Cardiac muscle cell (in vitro differentiated cells and primary cell): ENCODE measurements around the gene BRIP1. TPM values are rescaled to one million over a fixed set of nuclear protein-coding genes. Genes with fewer than 3 reads are reported as not detected.

Experiments
- DNase-seq, 2 donors: peaks; one replicate each; pipeline versions ENCODE4 v3.0.0 to v3.0.0-alpha.2; 2010 to 2017; ENCODE audit warnings: low read depth in 1 of 2, low spot score in 1 of 2
- H3K27ac ChIP-seq: fragments of 200-600 bp; sonication (generic); 2 replicates; pipeline ENCODE4 v1.5.1; 2016
- H3K27me3 ChIP-seq: fragments of 200-600 bp; sonication (generic); 2 replicates; pipeline ENCODE4 v1.6.0; 2016; ENCODE audit warnings: control low read depth
- H3K36me3 ChIP-seq: fragments of 200-600 bp; sonication (generic); 2 replicates; pipeline ENCODE4 v1.5.1; 2016; ENCODE audit warnings: control low read depth
- H3K4me1 ChIP-seq: fragments of 200-600 bp; sonication (generic); 2 replicates; pipeline ENCODE4 v1.8.1; 2017; ENCODE audit warnings: low read depth, mild to moderate bottlenecking, mixed run types
- H3K4me3 ChIP-seq: fragments of 200-600 bp; sonication (generic); 2 replicates; pipeline ENCODE4 v1.5.1; 2016; ENCODE audit warnings: mild to moderate bottlenecking
- H3K9me3 ChIP-seq: fragments of 200-600 bp; sonication (generic); 2 replicates; pipeline ENCODE4 v1.5.1; 2017; ENCODE audit warnings: low read depth, mild to moderate bottlenecking, control low read depth
- polyA plus RNA-seq: library from polyadenylated mRNA; unstranded; fragments of >200 nt; fragmentation: Nextera tagmentation; extraction: Ambion mirVana; gene quantifications from 2 replicates; pipeline ENCODE4 v1.2.1, GENCODE V29; 2016
- total RNA-seq: library from RNA; depleted of rRNA; stranded (reverse); fragments of >200 nt; gene quantifications from 2 replicates; pipeline ENCODE4 v1.2.3, GENCODE V29; 2016
- TF ChIP-seq, protein P1 (sequence below): IDR thresholded peaks from 2 replicates; pipeline ENCODE4 v1.5.1; 2012; ENCODE audit warnings: low read depth, mild to moderate bottlenecking, low read length

The BRIP1 gene
- total and polyA plus RNA-seq, 2 experiments from 2014 or later, result 3.1 to 9.2 TPM

DNA sequence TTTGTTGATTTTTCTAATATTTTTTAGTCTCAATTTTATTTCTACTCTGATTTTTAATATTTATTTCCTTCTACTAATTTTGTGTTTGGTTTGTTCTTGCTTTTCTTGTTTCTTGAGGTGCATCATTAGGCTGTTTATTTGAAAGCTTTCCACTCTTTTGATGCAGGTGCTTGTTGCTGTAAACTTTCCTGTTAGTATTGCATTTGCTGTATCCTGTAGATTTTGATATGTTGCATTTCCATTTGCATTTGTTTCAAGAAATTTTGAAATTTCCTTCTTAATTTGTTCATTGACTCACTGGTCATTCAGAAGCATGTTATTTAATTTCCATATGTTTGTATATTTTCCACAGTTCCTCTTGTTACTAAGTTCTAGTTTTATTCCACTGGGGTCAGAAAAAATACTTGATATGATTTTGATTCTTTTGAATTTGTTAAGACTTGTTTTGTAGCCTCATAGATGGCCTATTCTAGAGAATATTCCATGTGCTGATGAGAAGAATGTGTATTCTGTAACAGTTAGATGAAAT, 229.3 kb downstream of the BRIP1 start:
- no peaks in the 10 kb centered on the region for H3K27me3 ChIP-seq

DNA sequence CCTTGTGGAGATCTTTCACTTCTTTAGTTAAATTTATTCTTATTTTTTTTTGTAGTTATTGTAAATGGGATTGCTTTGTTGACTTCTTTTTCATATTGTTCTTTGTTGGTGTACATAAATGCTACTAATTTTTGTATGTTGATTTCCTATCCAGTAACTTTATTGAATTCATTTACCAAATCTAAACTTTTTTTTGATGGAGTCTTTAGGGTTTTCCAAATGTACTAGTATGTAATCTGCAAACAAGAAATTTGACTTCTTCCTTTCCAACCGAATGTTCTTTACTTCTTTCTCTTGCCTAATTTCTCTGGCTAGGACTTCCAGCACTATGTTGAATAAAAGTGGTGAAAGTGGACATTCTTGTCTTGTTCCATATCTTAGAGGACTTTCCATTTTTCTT, 230.5 kb downstream of the BRIP1 start:
- TF ChIP-seq, protein P1, sequence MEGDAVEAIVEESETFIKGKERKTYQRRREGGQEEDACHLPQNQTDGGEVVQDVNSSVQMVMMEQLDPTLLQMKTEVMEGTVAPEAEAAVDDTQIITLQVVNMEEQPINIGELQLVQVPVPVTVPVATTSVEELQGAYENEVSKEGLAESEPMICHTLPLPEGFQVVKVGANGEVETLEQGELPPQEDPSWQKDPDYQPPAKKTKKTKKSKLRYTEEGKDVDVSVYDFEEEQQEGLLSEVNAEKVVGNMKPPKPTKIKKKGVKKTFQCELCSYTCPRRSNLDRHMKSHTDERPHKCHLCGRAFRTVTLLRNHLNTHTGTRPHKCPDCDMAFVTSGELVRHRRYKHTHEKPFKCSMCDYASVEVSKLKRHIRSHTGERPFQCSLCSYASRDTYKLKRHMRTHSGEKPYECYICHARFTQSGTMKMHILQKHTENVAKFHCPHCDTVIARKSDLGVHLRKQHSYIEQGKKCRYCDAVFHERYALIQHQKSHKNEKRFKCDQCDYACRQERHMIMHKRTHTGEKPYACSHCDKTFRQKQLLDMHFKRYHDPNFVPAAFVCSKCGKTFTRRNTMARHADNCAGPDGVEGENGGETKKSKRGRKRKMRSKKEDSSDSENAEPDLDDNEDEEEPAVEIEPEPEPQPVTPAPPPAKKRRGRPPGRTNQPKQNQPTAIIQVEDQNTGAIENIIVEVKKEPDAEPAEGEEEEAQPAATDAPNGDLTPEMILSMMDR, result no peak
- Histone ChIP-seq H3K4me1 (no peaks in the 10 kb centered on the region), H3K36me3 (no peaks in the 10 kb centered on the region)

More for the DNA sequence above, 229.3 kb downstream of the BRIP1 start:
- no peak for DNase-seq
- Histone ChIP-seq H3K9me3 (no peaks in the 10 kb centered on the region), H3K27ac (no peak overlapping the region), H3K36me3 (no peaks in the 10 kb centered on the region), H3K4me3 (no peak overlapping the region), H3K4me1 (no peaks in the 10 kb centered on the region)
- TF ChIP-seq, protein P1, result no peak

GRCh38 chr17:61631800-61632199, 231.5 kb downstream of the BRIP1 start:
- no peak for DNase-seq
- H3K27ac ChIP-seq, result no peak overlapping the region
- TF ChIP-seq, protein P1, result no peak
- H3K36me3 ChIP-seq, result no peaks in the 10 kb centered on the region
- no peaks in the 10 kb centered on the region for H3K4me1 ChIP-seq
- no peaks in the 10 kb centered on the region for H3K9me3 ChIP-seq
- no peak overlapping the region for H3K4me3 ChIP-seq
- no peaks in the 10 kb centered on the region for H3K27me3 ChIP-seq

More for the DNA sequence above, 230.5 kb downstream of the BRIP1 start:
- no peak for DNase-seq
- H3K9me3 ChIP-seq, result no peaks in the 10 kb centered on the region
- H3K27ac ChIP-seq, result no peak overlapping the region
- H3K4me3 ChIP-seq, result no peak overlapping the region
- H3K27me3 ChIP-seq, result no peaks in the 10 kb centered on the region

Other genes starting within 250 kb of the BRIP1 start
- gene INTS2, start 64.5 kb upstream of the BRIP1 start, total RNA-seq, result 9.5 and 12.9 TPM in 2 replicates
- gene INTS2, start 64.5 kb upstream of the BRIP1 start, polyA plus RNA-seq, result 4.2 and 6.9 TPM in 2 replicates
- 12.5 and 26.9 TPM in 2 replicates for gene MED13, start 201.8 kb upstream of the BRIP1 start, total RNA-seq
- gene MED13, start 201.8 kb upstream of the BRIP1 start, polyA plus RNA-seq, result 3.3 and 5.0 TPM in 2 replicates